Tibial nerve (tissue), 4 donors: ENCODE data around the gene DNM1L. TPM values are rescaled to one million over a fixed set of nuclear protein-coding genes. Genes with fewer than 3 reads are reported as not detected.

Experiments
- DNase-seq, 2 donors: peaks; one replicate each; pipeline ENCODE4 v3.0.0-alpha.2; 2019; ENCODE audit warnings: low spot score in 2 of 2
- H3K27ac ChIP-seq, 4 donors: fragments of 200-600 bp; sonication (generic) in 3 of 4; one replicate each; pipeline ENCODE4 v1.5.1; 2017 to 2019; ENCODE audit warnings: mild to moderate bottlenecking in 1 of 4
- H3K27me3 ChIP-seq, 2 donors: fragments of 200-600 bp; sonication (generic) in 1 of 2; one replicate each; pipeline versions ENCODE4 v1.5.1 to v1.6.0; 2017 to 2019
- H3K36me3 ChIP-seq, 3 donors: fragments of 200-600 bp; sonication (generic); one replicate each; pipeline ENCODE4 v1.5.1; 2018 to 2019
- H3K4me1 ChIP-seq, 4 donors: fragments of 200-600 bp; sonication (generic) in 3 of 4; one replicate each; pipeline ENCODE4 v1.5.1; 2017 to 2019
- H3K4me3 ChIP-seq, 4 donors: fragments of 200-600 bp; sonication (generic) in 3 of 4; one replicate each; pipeline ENCODE4 v1.5.1; 2017 to 2019; ENCODE audit warnings: mild to moderate bottlenecking in 1 of 4, moderate library complexity in 1 of 4
- H3K9me3 ChIP-seq, 4 donors: fragments of 200-600 bp; sonication (generic) in 3 of 4; one replicate each; pipeline ENCODE4 v1.5.1; 2017 to 2019
- CTCF ChIP-seq, 5 experiments: fragments of 200-600 bp in 3 of 5; fragments of 450-650 bp in 2 of 5; sonication (generic) in 3 of 5; IDR thresholded peaks; one replicate each; pipeline ENCODE4 v1.5.1; 2016 to 2019; ENCODE audit warnings: antibody characterized with exemption in 5 of 5, mild to moderate bottlenecking in 3 of 5, moderate library complexity in 2 of 5
- EP300 ChIP-seq, 2 donors: sonication (generic); formaldehyde crosslinking; IDR thresholded peaks; one replicate each; pipeline ENCODE4 v1.6.1; 2017; ENCODE audit warnings: antibody characterized with exemption in 2 of 2, mild to moderate bottlenecking in 1 of 2
- POLR2A ChIP-seq, 2 donors: fragments of 450-650 bp; IDR thresholded peaks; one replicate each; pipeline ENCODE4 v1.6.1; 2017; ENCODE audit warnings: antibody characterized with exemption in 2 of 2, mild to moderate bottlenecking in 2 of 2, moderate library complexity in 2 of 2
- WGBS, 2 donors: methylation state at CpG; one replicate each; pipeline ENCODE4 v1.1.5; 2018; 5-methylcytosine and 5-hydroxymethylcytosine counted together
- small RNA-seq: library from RNA; depleted of rRNA; stranded (forward); fragments of <200 nt; gene quantifications from one replicate; pipeline ENCODE3, GENCODE V24; 2016
- total RNA-seq, 4 donors: library from RNA; depleted of rRNA; stranded (reverse); fragments of >200 nt; gene quantifications; one replicate each; pipeline ENCODE4 v1.1.0, GENCODE V29; 2016

DNM1L gene
- total RNA-seq, 4 donors from 2014 or later = 42.0 to 97.5 (median 59.1) TPM

- DNase-seq = no peak
- Histone ChIP-seq H3K27me3 (no peaks in the 10 kb centered on the region), H3K27ac (no peak overlapping the region), H3K36me3 (peaks cover 0 to 18% (median 0%) of the 10 kb centered on the region in 3 donors), H3K4me3 (no peak overlapping the region), H3K9me3 (no peaks in the 10 kb centered on the region), H3K4me1 (no peaks in the 10 kb centered on the region)
- TF ChIP-seq POLR2A (IDR thresholded peaks at IDR 0.05) = no peak
- TF ChIP-seq EP300 (IDR thresholded peaks at IDR 0.05) = no peak
- no peak for TF ChIP-seq CTCF (IDR thresholded peaks at IDR 0.05)
- 61 to 70% methylated on average over 4 of the region's 4 CpGs for WGBS, 2 donors
These were observed 109.3 kb downstream of the DNM1L start for GRCh38 chr12:32788405-32788804.

- Histone ChIP-seq H3K4me1 (no peaks in the 10 kb centered on the region), H3K36me3 (peaks cover 0 to 19% (median 0%) of the 10 kb centered on the region in 3 donors), H3K27me3 (no peaks in the 10 kb centered on the region), H3K4me3 (no peak overlapping the region), H3K27ac (no peak overlapping the region), H3K9me3 (no peaks in the 10 kb centered on the region)
- DNase-seq = no peak
- TF ChIP-seq EP300 (IDR thresholded peaks at IDR 0.05) (no peak), POLR2A (IDR thresholded peaks at IDR 0.05) (no peak), CTCF (IDR thresholded peaks at IDR 0.05) (no peak)
These were observed 110.3 kb downstream of the DNM1L start for GRCh38 chr12:32789446-32789845.

GRCh38 chr12:32789916-32790315 lies 110.8 kb downstream of the DNM1L start:
- Histone ChIP-seq H3K9me3 (no peaks in the 10 kb centered on the region), H3K4me3 (no peak overlapping the region), H3K4me1 (no peaks in the 10 kb centered on the region), H3K36me3 (peaks cover 0 to 24% (median 0%) of the 10 kb centered on the region in 3 donors), H3K27ac (no peak overlapping the region), H3K27me3 (no peaks in the 10 kb centered on the region)
- 43 to 46% methylated on average over 2 of the region's 2 CpGs for WGBS, 2 donors
- TF ChIP-seq EP300 (IDR thresholded peaks at IDR 0.05) (no peak), POLR2A (IDR thresholded peaks at IDR 0.05) (no peak), CTCF (IDR thresholded peaks at IDR 0.05) (no peak)
- no peak for DNase-seq

GRCh38 chr12:32794281-32794680 lies 115.2 kb downstream of the DNM1L start:
- TF ChIP-seq POLR2A (IDR thresholded peaks at IDR 0.05) = no peak
- no peak for TF ChIP-seq EP300 (IDR thresholded peaks at IDR 0.05)
- TF ChIP-seq CTCF (IDR thresholded peaks at IDR 0.05) = no peak
- 60 to 82% methylated on average over 4 of the region's 4 CpGs for WGBS, 2 donors
- H3K4me1 ChIP-seq = no peaks in the 10 kb centered on the region
- H3K27ac ChIP-seq = no peak overlapping the region
- H3K4me3 ChIP-seq = no peak overlapping the region
- H3K9me3 ChIP-seq = peaks cover 0 to 3% (median 0%) of the 10 kb centered on the region in 4 donors
- no peaks in the 10 kb centered on the region for H3K27me3 ChIP-seq
- no peak for DNase-seq
- H3K36me3 ChIP-seq = peaks cover 0 to 31% (median 0%) of the 10 kb centered on the region in 3 donors

Small RNA genes lying within 50 kb of the gene (small RNA-seq; reads per million reads assigned to genes)
- not detected for gene RF00019

Other genes with a start within 250 kb of the DNM1L start
- 10 to 100 TPM; 16.3 to 38.7 (median 28.3) TPM for gene YARS2, start 76.6 kb downstream of the DNM1L start, total RNA-seq
- gene PKP2, start 217.5 kb downstream of the DNM1L start, total RNA-seq = 10 to 100 TPM; 35.0 to 45.0 (median 42.5) TPM